GM12865 (cell line): Measurements from ENCODE around the gene COL4A6.

Source experiments
- DNase-seq: peaks from one replicate; pipeline ENCODE4 v3.0.0; 2010; ENCODE audit warnings: low read depth
- H3K4me3 ChIP-seq: 2 replicates; pipeline ENCODE4 v1.5.1; 2011; ENCODE audit warnings: mild to moderate bottlenecking, low read depth, low read length, control low read depth
- TF ChIP-seq, protein P1 (sequence below): IDR thresholded peaks from 2 replicates; pipeline ENCODE4 v1.5.1; 2011; ENCODE audit warnings: low read length, control low read depth, low read depth, inconsistent platforms; ENCODE audit not compliant: insufficient read depth; ENCODE audit errors: missing control alignments

Gene COL4A6

DNA sequence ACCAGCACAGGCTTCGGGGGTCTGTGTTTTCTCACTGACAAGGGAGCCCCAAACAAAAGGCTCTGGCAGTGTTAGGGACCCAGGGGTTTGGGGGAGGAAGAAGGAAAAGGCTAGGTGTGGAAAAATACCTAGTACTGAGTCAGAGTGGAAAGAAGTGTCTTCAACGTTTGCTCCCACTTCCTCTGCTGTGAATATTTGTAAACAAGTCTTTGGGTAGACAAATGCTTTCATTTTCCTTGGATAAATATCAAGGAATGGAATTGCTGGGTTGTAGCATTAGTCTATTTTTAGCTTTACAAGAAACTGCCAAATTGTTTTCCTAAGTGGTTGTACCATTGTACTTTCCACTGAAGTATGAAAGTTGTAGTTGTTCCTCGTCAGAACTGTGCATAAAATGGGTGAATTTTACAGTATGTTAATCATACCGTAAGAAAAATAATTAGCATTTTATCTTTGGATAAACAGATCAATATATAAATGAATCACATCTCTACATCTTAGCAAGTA, 18.8 kb upstream of the COL4A6 start:
- TF ChIP-seq, protein P1, sequence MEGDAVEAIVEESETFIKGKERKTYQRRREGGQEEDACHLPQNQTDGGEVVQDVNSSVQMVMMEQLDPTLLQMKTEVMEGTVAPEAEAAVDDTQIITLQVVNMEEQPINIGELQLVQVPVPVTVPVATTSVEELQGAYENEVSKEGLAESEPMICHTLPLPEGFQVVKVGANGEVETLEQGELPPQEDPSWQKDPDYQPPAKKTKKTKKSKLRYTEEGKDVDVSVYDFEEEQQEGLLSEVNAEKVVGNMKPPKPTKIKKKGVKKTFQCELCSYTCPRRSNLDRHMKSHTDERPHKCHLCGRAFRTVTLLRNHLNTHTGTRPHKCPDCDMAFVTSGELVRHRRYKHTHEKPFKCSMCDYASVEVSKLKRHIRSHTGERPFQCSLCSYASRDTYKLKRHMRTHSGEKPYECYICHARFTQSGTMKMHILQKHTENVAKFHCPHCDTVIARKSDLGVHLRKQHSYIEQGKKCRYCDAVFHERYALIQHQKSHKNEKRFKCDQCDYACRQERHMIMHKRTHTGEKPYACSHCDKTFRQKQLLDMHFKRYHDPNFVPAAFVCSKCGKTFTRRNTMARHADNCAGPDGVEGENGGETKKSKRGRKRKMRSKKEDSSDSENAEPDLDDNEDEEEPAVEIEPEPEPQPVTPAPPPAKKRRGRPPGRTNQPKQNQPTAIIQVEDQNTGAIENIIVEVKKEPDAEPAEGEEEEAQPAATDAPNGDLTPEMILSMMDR, result no peak
- DNase-seq, result no peak
- H3K4me3 ChIP-seq, result no peak overlapping the region

DNA sequence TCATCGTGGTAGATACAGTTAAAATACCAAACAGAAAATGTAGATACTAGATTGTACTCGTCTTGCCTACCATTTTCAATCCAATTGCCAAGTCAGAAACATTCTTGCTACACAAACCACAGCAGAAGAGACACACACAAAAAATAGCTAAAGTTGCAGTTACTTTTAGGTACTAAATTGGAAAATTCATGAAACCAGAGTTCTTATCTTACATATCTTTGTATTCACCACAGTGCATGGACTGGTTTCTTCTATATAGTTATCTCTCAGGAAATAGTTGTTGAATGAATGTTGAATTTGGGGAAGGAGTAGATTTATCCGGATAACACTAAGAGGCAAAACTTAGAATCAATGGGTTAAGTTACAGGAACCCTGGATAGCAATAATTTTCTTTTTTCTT, 15.6 kb upstream of the COL4A6 start:
- TF ChIP-seq, protein P1, result no peak
- H3K4me3 ChIP-seq, result no peak overlapping the region
- DNase-seq, result no peak

DNA sequence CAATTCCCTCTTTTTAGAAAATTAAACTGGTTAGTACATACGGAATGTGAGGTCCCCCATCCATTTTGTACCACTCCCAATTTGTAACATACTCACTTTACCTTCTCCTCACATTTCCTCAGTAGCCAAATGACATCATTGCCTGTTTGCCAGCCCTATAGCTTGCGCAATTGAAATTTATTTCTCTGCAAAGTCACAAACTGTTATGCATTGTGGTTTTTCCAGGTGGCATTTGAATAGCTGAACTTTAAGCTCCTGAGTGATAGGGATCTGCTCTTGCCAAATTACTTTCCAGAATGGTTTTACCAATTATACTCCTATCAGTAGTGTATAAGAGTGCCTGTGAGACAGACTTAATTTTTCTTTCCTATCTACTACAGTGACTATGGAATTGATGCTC, 9.1 kb upstream of the COL4A6 start:
- H3K4me3 ChIP-seq, result no peak overlapping the region
- no peak for DNase-seq

DNA sequence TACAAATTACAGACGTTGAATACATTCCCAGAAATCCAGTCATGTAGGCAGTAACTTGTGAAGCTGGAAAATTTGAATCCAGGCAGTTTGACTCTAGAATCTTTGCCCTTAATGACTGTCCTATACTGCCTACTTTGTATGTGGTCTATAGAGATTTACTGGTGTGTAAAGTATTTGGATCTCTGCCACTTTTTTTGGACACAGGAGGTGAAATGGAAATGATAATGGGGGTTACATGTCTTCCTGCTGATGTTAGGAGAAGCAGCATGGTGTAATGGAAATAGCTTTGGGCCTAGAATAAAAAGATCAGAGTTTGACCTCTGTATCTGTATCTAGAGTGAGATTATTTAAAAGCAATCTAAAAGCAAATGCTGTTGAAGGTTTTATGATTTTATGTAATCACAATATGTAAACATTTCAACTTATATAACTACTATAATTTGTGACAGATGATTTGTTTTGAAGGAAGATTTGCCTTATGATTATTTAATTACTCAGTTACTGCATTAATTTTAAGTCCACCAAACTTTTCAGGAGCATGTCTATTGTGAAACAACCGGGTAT, 4.8 kb upstream of the COL4A6 start:
- no peak overlapping the region for H3K4me3 ChIP-seq
- DNase-seq, result no peak
- TF ChIP-seq, protein P1, result no peak

More for the DNA sequence above, 9.1 kb upstream of the COL4A6 start:
- TF ChIP-seq, protein P1, result no peak

DNA sequence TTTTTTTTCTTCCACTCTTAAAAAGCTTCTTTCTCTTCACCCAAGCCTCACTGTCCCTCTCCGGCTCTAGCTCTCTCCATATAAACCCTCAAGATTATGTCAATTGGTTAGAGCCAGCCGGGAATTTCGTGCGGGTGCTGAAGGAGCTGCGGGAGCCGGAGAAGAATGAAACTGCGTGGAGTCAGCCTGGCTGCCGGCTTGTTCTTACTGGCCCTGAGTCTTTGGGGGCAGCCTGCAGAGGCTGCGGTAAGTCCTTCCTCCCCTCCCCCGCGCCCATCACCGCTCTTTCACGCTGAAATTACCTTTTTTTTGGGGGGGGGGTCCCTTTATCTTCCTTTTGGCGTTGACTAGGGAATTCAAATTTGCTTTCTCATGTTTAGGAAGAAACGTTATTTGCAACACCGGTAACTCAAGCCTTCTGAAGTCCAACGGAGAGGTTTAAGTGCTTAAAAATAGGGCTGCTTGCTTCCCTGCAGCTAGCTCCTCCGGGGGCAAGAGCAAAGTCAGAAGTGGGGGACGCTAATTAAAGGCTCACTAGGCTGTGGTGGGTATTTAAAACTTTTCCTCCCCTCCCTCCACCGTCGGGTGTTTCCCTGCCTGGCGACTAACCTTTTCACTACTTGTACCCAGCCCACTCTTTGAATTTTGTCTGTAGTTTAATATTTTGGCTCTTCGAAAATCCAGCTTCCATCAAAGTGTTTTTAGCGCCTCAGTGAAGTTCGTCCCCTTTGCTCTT, 1.9 kb upstream of the COL4A6 start:
- TF ChIP-seq, protein P1, result no peak
- H3K4me3 ChIP-seq, result no peak overlapping the region
- DNase-seq, result no peak

DNA sequence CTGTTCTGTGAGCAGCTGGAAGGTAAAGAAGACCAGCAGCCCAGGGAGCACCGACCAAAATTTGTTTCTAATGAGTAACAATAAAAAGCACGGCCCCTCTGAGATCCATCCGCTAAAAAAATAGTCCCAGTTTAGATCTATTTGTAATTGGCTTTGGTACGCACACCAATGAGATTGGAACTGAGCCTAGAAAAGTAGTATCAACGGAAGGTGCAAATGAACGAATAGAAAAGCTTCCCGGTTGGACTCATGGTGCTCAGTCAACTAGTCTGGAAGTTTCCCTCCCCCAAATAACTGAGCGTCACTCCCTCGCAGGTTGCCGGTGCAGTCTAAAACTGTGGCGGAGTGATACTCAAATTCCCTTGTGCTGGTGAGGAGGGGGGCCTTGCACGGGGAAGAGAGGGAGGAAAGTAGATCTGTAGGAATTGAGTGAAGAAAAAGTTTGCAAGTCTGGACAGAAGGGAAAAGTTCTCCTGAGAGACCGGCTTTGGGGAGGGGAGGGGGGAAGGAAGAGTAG, 1.3 kb upstream of the COL4A6 start, which contains the start of gene COL4A5:
COL4A5 (plus strand) TSS at position 413 of the 517 bp plus-strand sequence. CDS start 288 bp downstream, outside the sequence.
- H3K4me3 ChIP-seq, result no peak within 1 kb of the TSS
- DNase-seq, result peak; percentile 2
- TF ChIP-seq, protein P1, result no peak
